Stimulated activated CD4-positive, alpha-beta T cell treated with anti-CD3 and anti-CD28 coated beads, TNF-alpha, amount 100 ng/mL, for 48 hours (primary cell): ENCODE data around the gene ZNHIT6.
"Not testable (repeated sequence)": the region's sequence is repeated elsewhere in the genome, so short reads cannot be mapped to it uniquely, and the experiment has no call there.

Source experiments
- DNase-seq, 3 donors: peaks; one replicate each; pipeline ENCODE4 v3.0.0-alpha.2; 2020; ENCODE audit warnings: low read depth in 3 of 3

Gene ZNHIT6

GRCh38 chr1:85707990-85708828 lies at the start of gene ZNHIT6:
Gene ZNHIT6, minus strand, starts transcription at chr1:85708433. Its CDS starts 149 bp downstream, at chr1:85708284.
- DNase-seq, result peak; percentile 70 to 83 (median 71)

GRCh38 chr1:85756864-85757263 lies 48.6 kb upstream of the ZNHIT6 start:
- DNase-seq, result no peak

DNA sequence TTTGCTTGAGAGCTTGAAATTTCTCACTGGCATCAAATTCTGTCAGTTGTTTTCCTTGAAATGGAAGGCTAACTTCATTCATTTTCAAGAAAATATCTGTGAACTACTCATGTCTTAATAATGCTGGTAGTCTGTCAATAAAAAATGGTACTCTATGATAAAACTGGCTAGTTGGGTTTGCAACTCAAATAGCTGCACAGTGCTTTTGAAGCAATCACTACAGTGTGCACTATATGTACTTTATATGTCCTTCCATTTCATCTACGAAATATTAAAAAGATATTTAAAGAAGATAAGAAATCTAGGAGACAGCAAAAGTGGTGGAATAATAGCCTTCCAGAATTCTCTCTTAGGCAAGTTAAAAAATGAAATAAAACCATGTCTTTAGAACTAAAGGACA lies 39.9 kb upstream of the ZNHIT6 start:
- DNase-seq, result no peak

GRCh38 chr1:85746777-85747176 lies 38.5 kb upstream of the ZNHIT6 start:
- DNase-seq, result no peak

DNA sequence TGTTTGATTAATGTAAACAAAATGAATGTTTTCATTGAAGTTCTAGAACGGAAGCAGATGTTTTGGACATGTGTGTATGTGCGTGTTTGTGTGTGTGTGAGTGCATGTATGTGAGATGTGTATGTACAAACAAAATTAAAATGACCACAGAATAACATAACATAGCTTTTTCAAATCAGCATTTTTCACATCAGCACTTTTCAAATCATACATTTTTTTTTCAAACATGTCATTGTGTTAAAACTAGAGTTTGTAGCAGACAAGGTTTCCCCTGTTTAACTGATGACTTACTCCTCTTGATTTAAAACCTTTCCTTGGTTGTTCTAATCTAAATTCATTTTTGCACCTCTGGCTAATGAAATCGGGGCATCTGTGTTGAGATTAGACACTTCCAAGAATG lies 35.6 kb upstream of the ZNHIT6 start:
- no peak for DNase-seq

- no peak for DNase-seq
Observed at GRCh38 chr1:85734931-85735330, 26.7 kb upstream of the ZNHIT6 start.

- DNase-seq, result no peak
Observed at GRCh38 chr1:85718678-85719340, 10.6 kb upstream of the ZNHIT6 start.

DNA sequence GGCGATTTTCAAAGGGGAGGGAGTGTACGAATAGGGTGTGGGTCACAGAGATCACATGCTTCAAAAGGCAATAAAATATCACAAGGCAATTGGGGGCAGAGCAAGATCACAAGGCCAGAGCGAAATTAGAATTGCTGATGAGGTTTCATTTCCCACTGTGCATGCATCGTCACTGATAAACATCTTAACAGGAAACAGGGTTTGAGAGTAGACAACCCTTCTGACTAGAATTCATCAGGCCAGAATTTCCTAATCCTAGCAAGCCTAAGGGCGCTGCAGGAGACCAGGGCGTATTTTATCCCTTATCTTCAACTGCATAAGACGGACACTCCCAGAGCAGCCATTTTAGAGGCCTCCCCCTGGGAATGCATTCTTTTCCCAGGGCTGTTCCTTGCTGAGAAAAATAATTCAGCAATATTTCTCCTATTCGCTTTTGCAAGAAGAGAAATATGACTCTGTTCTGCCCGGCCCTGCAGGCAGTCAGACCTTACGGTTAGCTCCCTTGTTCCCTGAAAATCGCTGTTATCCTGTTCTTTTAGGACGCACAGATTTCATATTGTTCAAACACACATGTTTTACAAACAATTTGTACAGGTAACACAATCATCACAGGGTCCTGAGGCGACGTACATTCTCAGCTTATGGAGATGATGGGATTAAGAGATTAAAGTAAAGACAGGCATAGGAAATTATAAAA lies 6.3 kb upstream of the ZNHIT6 start:
- DNase-seq, result not testable (repeated sequence)

DNA sequence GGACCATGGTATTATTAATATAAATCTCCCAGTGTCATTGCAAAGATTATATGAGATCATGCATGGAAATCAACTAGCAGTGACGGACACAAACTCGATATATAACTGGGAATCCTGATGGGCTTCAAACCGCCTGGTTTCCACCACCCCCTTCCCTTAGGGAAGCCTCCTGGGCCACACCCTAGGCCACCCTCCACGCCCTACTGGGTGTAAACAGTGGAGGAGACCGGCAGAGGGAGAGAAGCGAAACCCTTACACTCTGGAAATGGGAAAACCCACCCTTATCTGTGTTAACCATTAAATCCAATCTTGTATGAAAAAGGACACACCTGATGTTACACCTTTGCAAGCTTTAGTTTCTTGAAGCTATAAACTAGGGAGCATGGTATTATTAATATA lies 595 bp upstream of the ZNHIT6 start:
- DNase-seq, result no peak

GRCh38 chr1:85707267-85707989 lies 805 bp downstream of the ZNHIT6 start:
- DNase-seq, result no peak

DNA sequence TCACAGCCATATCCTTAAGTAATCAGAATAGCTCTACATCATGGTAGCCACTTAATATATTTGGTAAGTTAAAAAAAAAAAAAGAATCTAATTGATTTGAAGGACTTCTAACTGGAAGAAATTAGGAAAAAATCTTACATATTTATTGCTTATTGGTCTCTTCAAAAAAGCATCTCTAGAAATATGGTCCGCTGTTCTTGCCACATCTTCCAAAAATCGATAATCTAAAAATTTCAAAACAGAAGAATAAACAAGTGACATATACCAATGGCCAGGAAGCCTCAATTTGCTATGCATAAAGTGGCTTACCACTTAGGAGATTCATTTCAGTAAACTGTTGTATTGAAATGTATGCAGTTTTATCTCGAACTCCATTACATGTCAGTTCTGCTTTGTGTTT lies 2.3 kb downstream of the ZNHIT6 start:
- no peak for DNase-seq

- no peak for DNase-seq
Observed at GRCh38 chr1:85700422-85700821, 7.8 kb downstream of the ZNHIT6 start.

DNA sequence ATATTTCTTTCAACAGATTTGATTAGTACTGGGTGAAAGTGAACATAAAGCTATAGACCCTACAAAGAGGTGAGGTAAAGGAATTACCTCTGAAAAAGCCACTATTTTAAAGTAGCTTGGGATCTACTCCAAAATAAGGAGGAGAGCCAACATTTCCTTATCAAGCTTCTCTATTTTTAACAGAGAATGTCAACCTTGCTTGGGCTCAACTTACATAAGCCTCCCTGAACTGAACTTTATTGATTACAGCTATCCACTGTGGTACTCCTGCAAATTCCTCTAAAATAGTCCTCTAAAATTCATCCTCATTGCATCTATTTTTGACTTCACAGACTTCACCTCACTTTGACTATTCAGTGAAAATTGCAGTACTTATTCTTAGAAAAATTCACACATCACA lies 10.3 kb downstream of the ZNHIT6 start:
- no peak for DNase-seq

GRCh38 chr1:85692730-85693314 lies 15.4 kb downstream of the ZNHIT6 start:
- DNase-seq, result no peak

GRCh38 chr1:85689775-85690404 lies 18.3 kb downstream of the ZNHIT6 start:
- no peak for DNase-seq

GRCh38 chr1:85683292-85684025 lies 24.8 kb downstream of the ZNHIT6 start:
- no peak for DNase-seq

DNA sequence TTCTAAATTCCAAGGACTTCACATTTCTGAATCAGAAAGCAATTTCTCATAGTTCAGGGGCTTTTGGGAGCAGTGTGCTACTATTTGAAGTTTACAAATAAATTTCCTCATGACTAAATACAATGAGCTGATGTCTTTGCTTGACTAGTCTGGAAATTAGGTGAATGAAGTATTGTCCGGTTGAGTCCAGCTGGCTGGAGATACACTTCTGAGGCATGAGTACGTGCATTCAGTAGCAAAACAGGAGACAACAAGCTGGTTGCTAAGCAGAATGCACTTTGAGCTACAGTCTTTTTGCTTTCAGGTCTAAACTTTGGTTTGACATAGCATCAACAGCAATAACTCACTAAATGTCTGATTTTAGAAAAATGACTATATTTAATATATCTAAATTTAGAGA lies 27.1 kb downstream of the ZNHIT6 start:
- no peak for DNase-seq

DNA sequence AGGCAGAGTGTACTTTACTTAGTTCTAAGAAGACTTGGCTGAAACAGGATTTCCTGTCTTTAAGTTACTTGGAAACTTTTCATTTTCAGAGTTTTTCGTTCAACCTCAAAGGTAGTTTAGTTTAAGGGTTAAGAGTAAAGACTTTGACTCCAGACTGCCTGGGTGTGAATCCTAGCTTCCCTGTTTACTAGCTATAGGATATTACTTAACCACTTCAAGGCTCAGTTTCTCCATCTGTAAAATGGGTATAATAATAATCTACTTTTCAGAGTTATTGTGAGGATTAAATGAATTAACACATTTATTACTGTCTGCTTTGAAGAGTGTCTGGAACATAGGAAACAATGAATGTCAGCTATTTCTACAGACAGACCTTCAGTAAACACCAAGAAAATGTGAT lies 30.0 kb downstream of the ZNHIT6 start:
- no peak for DNase-seq

DNA sequence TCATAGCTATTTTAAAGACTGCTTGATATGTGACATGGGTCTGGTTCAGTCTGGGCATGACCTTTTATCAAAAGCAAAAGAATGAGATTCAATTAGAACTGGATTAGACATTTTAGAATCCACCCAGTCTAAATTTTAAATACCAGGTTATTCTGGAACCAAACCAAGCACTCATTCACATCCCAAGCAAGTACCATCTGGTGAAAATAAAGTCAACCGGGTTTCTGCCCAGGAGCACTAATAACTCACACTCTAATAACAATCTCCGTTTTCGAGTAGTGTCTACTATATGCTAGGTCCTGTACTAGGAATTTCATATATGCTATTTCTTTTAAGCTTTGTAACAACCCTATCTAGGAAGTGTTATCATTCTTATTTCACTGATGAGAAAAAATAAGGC lies 30.6 kb downstream of the ZNHIT6 start:
- DNase-seq, result no peak

DNA sequence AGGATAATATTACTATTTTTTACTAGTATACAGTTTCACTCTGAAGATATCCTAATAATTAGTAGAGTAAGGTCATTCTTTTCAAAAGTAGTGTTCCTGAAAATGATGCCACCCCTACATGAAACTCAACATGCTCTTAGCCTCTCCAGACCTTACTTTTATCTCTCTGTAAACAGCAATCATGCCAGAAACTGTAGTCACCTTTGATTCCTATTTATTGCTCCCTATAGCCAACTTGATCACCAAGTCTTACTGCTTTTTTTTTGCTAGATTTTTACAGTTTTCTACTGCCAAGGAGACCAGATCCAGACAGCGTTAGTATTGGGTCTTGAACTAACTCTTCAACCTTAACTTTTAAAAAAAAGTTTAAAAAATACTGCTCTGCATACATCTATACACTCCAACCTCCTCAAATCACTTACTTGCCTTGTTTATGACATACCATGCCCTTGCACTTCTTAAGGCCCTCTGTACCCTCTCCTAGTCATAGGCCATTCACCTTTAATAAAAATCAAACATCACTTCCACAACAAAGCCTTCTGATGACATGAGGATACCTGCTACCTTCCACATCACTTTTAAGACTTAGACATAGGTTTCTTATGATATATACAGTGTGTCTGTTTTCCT lies 36.1 kb downstream of the ZNHIT6 start:
- DNase-seq, result no peak
